ENCODE measurements around the gene PLA2G4C. TPM values are rescaled to one million over a fixed set of nuclear protein-coding genes. Genes with fewer than 3 reads are reported as not detected.
"Not testable (repeated sequence)": the region's sequence is repeated elsewhere in the genome, so short reads cannot be mapped to it uniquely, and the experiment has no call there.

The PLA2G4C gene
- total RNA-seq, 6 experiments from 2014 or later = 3.8 to 5.3 (median 4.8) TPM

DNA sequence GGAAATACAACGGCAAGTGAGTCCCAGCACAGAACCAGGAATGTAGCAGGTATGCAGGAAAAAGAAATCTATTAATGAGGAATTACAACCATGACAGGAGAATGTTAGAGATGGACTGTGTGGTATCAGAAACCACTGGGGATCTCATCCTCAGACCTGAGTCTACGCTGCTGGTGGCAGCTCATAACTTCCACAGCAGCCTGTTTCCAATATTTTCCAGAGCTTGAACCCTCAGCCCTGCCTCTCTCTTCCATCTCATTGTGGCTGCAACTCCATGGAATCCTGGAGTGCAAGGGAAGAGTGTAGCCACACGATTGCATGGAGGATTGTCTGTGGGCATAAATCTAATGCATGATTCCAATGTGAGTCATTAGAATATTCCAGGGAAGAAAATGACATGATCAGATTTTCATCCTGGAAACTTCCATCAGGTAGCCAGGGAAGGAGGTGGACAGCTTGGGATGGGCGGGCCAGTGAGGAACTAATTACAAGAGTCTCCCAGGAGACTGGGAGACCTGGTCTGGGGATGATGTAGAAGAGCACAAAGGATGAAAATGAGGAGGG is 14.9 kb downstream of the PLA2G4C start:
- Mint-ChIP-seq H3K27ac (no peak overlapping the region), H3K4me1 (ENCODE audit: low read depth) (peaks cover 26% of the 10 kb centered on the region), H3K27me3 (ENCODE audit: insufficient read depth) (peaks cover 7% of the 10 kb centered on the region), H3K9me3 (peaks cover 13% of the 10 kb centered on the region), H3K4me3 (no peak overlapping the region), H3K36me3 (ENCODE audit: low read depth) (peaks cover 37% of the 10 kb centered on the region)
- peak; percentile 24 for DNase-seq
- TF ChIP-seq, protein P1, sequence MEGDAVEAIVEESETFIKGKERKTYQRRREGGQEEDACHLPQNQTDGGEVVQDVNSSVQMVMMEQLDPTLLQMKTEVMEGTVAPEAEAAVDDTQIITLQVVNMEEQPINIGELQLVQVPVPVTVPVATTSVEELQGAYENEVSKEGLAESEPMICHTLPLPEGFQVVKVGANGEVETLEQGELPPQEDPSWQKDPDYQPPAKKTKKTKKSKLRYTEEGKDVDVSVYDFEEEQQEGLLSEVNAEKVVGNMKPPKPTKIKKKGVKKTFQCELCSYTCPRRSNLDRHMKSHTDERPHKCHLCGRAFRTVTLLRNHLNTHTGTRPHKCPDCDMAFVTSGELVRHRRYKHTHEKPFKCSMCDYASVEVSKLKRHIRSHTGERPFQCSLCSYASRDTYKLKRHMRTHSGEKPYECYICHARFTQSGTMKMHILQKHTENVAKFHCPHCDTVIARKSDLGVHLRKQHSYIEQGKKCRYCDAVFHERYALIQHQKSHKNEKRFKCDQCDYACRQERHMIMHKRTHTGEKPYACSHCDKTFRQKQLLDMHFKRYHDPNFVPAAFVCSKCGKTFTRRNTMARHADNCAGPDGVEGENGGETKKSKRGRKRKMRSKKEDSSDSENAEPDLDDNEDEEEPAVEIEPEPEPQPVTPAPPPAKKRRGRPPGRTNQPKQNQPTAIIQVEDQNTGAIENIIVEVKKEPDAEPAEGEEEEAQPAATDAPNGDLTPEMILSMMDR (IDR thresholded peaks at IDR 0.05) = no peak

DNA sequence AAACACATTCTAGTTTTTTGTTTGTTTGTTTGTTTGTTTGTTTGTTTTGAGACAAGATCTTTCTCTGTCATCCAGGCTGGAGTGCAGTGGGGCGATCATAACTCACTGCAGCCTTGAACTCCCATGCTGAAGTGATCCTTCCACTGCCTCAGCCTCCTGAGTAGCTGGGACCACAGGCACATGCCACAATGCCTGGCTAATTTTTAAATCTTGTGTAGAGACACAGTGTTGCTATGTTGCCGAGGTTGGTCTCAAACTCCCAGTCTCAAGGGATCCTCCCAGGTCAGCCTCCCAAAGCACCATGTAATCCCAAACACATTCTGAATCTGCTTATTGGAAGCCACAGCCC is 15.8 kb downstream of the PLA2G4C start:
- Mint-ChIP-seq H3K36me3 (ENCODE audit: low read depth) (peaks cover 37% of the 10 kb centered on the region), H3K4me1 (ENCODE audit: low read depth) (peaks cover 34% of the 10 kb centered on the region), H3K9me3 (peaks cover 13% of the 10 kb centered on the region), H3K27ac (no peak overlapping the region), H3K27me3 (ENCODE audit: insufficient read depth) (peaks cover 8% of the 10 kb centered on the region), H3K4me3 (no peak overlapping the region)
- DNase-seq = no peak
- TF ChIP-seq, protein P1 (IDR thresholded peaks at IDR 0.05) = no peak

DNA sequence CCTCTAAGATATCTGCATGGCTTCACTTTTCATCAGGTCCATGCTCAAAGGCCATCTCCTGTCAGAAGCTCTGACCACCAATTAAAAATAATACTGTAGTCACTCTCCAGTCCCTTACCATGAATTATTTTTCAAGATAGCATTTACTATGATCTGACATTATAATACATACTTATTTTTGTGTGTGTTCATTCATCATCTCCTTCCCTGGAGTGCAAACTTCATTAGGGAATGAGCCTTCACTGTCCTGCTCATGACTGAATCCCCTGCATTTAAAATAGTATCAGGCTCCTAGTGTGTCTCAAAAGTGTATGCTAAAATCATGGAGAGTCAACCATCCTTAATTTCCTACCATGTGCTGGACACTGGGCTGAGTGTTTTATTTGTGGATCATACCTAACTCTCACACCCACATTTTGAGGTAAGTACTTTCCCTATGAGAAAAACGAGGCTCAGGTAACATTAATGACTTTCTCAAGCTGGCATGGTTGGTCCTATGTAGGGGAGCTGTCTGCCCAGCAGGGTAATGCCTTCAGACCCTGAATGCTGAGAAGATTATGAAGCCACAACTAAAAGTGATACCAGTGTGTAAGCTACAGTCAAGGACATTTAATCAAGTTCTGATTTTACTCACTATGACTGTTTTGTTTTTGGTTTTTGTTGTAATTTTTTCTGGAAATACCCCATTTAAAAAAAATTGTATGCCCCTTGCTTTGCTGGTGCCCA is 16.3 kb downstream of the PLA2G4C start:
- peaks cover 37% of the 10 kb centered on the region for H3K36me3 Mint-ChIP-seq (ENCODE audit: low read depth)
- DNase-seq = no peak
- H3K27me3 Mint-ChIP-seq (ENCODE audit: insufficient read depth) = peaks cover 11% of the 10 kb centered on the region
- TF ChIP-seq, protein P1 (IDR thresholded peaks at IDR 0.05) = no peak
- H3K27ac Mint-ChIP-seq = no peak overlapping the region
- peaks cover 13% of the 10 kb centered on the region for H3K9me3 Mint-ChIP-seq
- H3K4me1 Mint-ChIP-seq (ENCODE audit: low read depth) = peaks cover 40% of the 10 kb centered on the region
- H3K4me3 Mint-ChIP-seq = no peak overlapping the region

DNA sequence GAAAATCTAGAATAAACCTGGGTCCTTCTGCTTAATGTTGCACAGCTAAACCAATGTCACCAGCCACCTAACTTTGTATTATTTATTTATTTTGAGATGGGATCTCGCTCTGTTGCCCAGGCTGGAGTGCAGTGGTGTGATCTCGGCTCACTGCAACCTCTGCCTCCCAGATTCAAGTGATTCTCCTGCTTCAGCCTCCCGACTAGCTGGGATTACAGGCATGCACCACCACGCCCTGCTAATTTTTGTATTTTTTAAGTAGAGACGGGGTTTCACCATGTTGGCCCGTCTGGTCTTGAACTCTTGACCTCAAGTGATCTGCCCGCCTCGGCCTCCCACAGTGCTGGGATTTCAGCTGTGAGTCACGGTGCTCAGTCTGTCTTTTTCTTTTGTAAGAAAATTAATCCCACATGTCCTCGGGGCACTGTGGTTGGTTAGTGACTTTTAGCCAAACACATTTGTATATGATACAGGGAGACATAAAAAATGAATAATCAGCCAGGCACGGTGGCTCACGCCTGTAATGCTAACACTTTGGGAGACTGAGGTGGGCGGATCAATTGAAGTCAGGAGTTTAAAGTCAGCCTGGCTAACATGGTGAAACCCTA is 19.4 kb downstream of the PLA2G4C start:
- Mint-ChIP-seq H3K27me3 (ENCODE audit: insufficient read depth) (peaks cover 18% of the 10 kb centered on the region), H3K4me1 (ENCODE audit: low read depth) (peaks cover 52% of the 10 kb centered on the region), H3K27ac (peak overlapping the region; percentile 88)

DNA sequence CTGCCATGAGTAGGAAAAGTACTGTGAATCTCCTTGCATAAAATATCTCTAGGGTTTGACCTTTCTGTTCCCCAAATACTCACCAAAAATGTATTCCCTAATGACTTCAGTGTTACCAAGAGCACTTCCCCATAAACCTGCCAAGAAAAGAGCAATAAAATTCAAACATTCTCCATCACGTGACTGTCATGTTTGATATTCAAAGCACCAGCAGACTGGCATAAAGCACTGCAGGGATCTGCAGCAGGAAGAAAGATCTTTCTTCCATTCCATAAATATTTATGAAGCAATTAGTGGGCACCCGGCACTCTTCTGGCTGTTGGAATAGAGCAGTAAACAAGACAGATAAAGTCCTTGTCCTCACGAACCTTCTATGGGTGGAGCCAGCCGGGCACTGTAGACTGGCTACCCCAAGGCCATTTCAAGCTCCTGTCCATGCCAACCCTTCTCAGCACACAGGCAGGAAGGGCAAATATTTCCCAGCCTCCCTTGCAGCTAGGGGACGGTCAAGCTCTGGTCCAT is 20.3 kb downstream of the PLA2G4C start:
- DNase-seq = peak; percentile 91
- peak overlapping the region; percentile 3; the same call in 1 of the 2 replicates for H3K4me3 Mint-ChIP-seq
- H3K27ac Mint-ChIP-seq = peak overlapping the region; percentile 88
- peaks cover 18% of the 10 kb centered on the region for H3K27me3 Mint-ChIP-seq (ENCODE audit: insufficient read depth)
- peaks cover 48% of the 10 kb centered on the region for H3K4me1 Mint-ChIP-seq (ENCODE audit: low read depth)
- peaks cover 25% of the 10 kb centered on the region for H3K9me3 Mint-ChIP-seq
- H3K36me3 Mint-ChIP-seq (ENCODE audit: low read depth) = peaks cover 37% of the 10 kb centered on the region
- TF ChIP-seq, protein P1 (IDR thresholded peaks at IDR 0.05) = no peak

More for the DNA sequence above, 19.4 kb downstream of the PLA2G4C start:
- DNase-seq = peak; percentile 98
- Mint-ChIP-seq H3K9me3 (peaks cover 25% of the 10 kb centered on the region), H3K36me3 (ENCODE audit: low read depth) (peaks cover 41% of the 10 kb centered on the region), H3K4me3 (peak overlapping the region; percentile 63)

DNA sequence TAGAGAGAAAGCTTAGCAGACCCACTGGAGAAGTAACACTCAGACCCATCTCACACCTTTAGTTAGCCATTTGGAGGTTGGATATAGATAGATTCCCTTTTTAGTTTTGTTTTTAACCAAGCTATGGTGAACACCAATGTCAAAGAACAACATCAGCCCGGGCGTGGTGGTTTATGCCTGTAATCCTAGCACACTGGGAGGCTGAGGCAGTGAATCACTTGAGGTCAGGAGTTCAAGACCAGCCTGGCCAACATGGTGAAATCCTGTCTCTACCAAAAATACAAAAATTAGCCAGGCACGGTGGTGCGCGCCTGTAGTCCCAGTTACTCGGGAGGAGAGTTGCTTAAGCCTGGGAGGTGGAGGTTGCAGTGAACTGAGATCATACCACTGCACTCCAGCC is 21.6 kb downstream of the PLA2G4C start:
- H3K9me3 Mint-ChIP-seq = peaks cover 21% of the 10 kb centered on the region
- H3K27ac Mint-ChIP-seq, H3K4me3 Mint-ChIP-seq, DNase-seq: not testable (repeated sequence)
- peaks cover 18% of the 10 kb centered on the region for H3K27me3 Mint-ChIP-seq (ENCODE audit: insufficient read depth)
- peaks cover 27% of the 10 kb centered on the region for H3K36me3 Mint-ChIP-seq (ENCODE audit: low read depth)
- H3K4me1 Mint-ChIP-seq (ENCODE audit: low read depth) = peaks cover 52% of the 10 kb centered on the region

Data from HFFc6 (cell line).